Activated CD4-positive, alpha-beta T cell treated with anti-CD3 and anti-CD28 coated beads, Interleukin-2, Interleukin-6, amounts not matched to agents 100 ng/mL and 50 ng/mL, durations not matched to agents 16 hours and 8 hours (primary cell): ENCODE measurements around the gene SLITRK4.

Experiments
- DNase-seq: peaks from one replicate; pipeline ENCODE4 v3.0.0-alpha.2; 2020

Gene SLITRK4, protein sequence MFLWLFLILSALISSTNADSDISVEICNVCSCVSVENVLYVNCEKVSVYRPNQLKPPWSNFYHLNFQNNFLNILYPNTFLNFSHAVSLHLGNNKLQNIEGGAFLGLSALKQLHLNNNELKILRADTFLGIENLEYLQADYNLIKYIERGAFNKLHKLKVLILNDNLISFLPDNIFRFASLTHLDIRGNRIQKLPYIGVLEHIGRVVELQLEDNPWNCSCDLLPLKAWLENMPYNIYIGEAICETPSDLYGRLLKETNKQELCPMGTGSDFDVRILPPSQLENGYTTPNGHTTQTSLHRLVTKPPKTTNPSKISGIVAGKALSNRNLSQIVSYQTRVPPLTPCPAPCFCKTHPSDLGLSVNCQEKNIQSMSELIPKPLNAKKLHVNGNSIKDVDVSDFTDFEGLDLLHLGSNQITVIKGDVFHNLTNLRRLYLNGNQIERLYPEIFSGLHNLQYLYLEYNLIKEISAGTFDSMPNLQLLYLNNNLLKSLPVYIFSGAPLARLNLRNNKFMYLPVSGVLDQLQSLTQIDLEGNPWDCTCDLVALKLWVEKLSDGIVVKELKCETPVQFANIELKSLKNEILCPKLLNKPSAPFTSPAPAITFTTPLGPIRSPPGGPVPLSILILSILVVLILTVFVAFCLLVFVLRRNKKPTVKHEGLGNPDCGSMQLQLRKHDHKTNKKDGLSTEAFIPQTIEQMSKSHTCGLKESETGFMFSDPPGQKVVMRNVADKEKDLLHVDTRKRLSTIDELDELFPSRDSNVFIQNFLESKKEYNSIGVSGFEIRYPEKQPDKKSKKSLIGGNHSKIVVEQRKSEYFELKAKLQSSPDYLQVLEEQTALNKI

DNA sequence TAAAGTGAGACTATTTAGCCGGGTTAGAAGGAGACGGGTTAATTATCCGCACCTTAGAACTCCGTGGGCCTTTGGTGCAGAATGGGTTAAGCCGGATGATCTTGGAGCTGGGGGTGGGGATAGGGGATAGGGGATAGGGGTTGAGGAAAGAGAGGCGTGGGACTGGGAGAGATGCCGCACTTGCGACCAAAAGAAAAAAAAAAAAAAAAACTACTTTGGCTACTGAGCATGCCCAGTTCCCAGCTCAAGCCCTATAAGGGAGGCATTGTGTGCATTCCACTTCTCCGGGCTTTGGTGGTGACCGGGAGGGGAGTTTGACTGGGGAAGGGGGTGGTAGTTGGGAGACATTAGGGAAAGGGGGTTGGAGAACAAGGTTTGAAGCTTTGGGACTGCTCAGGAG is at the start of gene SLITRK4:
Gene SLITRK4 (minus strand): TSS at position 187 of the 400 bp plus-strand sequence. CDS start 4,993 bp downstream, outside the sequence.
- DNase-seq = no peak

- no peak for DNase-seq
Observed at GRCh38 chrX:143683486-143683885, 47.6 kb upstream of the SLITRK4 start.

DNA sequence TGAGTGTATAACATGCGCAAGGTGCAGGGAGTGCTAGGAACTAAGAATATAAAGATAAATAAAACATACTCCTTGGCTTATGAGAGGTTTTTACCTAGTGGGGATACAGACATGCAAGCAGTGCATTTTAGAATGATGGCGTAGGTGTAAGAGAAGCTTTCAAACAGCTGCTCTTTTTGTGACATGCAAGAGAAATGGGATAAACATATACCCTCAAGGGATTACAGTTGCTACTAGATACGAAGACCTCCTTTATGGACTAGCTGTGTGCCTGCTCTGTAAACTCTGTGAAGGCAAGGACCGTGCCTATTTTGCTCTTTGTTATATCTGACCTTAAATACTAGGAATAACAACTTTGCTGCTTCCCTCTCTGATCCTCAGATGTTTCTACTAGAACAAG is 39.0 kb upstream of the SLITRK4 start:
- DNase-seq = no peak

- DNase-seq = no peak
Observed at GRCh38 chrX:143669395-143669794, 33.5 kb upstream of the SLITRK4 start.

GRCh38 chrX:143664302-143664701 is 28.4 kb upstream of the SLITRK4 start:
- DNase-seq = peak; percentile 8

- no peak for DNase-seq
Observed at GRCh38 chrX:143663755-143664154, 27.9 kb upstream of the SLITRK4 start.

GRCh38 chrX:143661286-143661685 is 25.4 kb upstream of the SLITRK4 start:
- no peak for DNase-seq

GRCh38 chrX:143648705-143649104 is 12.8 kb upstream of the SLITRK4 start:
- DNase-seq = peak; percentile 23

DNA sequence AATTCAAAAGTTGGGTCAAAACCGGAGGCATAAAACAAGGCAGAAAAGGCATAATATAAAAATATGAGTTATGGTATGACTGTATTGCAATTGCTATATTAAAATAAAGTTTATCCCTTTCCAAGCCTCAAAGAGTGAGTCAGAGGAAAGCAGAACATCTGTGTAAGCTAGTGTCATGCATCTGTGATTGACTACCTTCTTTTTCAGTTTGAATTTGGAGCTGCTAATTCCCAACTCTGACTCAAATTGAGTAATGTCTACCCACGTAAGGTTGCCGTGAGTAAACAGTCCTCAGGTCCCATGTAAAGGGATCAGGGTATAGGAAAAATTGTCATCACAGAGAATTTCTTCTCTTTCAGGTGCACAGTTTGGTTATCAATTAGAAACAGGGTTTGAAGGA is 6.5 kb upstream of the SLITRK4 start:
- no peak for DNase-seq

GRCh38 chrX:143636831-143637230 is 930 bp upstream of the SLITRK4 start:
- DNase-seq = no peak

GRCh38 chrX:143634663-143635455 is 1.0 kb downstream of the SLITRK4 start:
- no peak for DNase-seq

DNA sequence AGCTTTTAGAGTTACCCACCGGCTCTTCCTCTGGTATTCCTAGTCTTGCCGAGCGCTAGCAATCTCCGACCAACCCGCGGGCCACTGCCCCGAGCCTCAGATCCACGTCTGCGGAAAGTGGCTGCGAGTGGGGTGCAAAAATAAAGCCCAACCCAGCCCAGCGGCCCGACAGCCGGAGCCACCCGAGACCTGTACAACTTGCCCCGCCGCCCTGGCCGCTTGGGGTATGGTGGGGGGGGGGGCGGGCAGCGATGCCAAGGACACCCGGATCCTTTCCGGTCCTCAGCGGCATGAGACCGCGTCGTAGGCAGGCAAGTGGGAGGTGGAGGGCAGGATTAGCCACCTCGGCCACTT is 1.6 kb downstream of the SLITRK4 start:
- DNase-seq = no peak

- no peak for DNase-seq
Observed at GRCh38 chrX:143633461-143634308, 2.2 kb downstream of the SLITRK4 start.

GRCh38 chrX:143632625-143633410 is 3.1 kb downstream of the SLITRK4 start:
- peak; percentile 3 for DNase-seq

- no peak for DNase-seq
Observed at GRCh38 chrX:143623657-143624056, 12.2 kb downstream of the SLITRK4 start.

- no peak for DNase-seq
Observed at GRCh38 chrX:143621276-143621675, 14.6 kb downstream of the SLITRK4 start.

DNA sequence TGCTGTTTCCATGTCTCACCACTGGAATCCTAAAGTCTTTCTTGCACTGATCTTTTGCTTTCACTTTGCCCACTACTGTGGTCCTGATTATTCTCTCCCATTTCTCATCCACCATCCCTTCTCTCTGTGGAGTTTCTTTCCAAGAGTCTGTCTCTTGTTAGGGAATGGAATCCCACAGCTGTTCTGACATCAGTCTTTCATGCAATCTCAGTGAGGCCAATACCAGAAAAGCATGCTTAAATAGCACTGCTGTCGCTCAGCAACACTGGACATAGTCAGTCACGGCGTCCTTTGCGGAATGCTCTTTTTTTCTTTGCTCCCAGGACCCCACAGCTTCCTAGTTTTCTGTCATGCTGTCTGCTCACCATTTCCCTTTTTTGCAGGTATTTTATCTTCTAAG is 20.1 kb downstream of the SLITRK4 start:
- no peak for DNase-seq

GRCh38 chrX:143601809-143602208 is 34.1 kb downstream of the SLITRK4 start:
- DNase-seq = no peak

DNA sequence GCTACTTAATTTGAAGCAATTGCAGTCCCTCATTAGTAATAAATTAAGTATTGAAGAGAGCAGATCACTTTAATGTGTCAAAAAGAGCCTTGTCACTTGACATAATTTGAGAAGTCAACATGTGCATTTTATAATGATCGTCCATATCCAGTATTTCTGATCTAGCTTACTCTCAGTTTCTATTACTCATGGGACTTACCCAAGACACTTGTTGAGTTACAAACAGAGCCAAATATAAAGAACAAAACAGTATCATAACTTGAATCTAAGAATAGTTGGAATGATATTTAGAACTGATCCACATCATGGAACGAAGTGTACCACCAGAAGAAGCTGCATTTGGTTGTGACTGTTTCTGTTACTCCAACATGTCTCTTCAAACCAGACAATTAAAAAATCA is 54.7 kb downstream of the SLITRK4 start:
- no peak for DNase-seq

GRCh38 chrX:143580266-143580665 is 55.6 kb downstream of the SLITRK4 start:
- no peak for DNase-seq
